Activated naive CD4-positive, alpha-beta T cell treated with anti-CD3 and anti-CD28 coated beads, Interleukin-2, amount 10 ng/mL, durations not matched to agents 7 days and 5 days (primary cell): ENCODE results near the gene UQCR10.
"Not testable (repeated sequence)": the region's sequence is repeated elsewhere in the genome, so short reads cannot be mapped to it uniquely, and the experiment has no call there.

Source experiments
- CTCF ChIA-PET: fragments of 350-600 bp; sonication (Branson Sonifier 250); formaldehyde crosslinking; loops from one replicate; lab custom pipeline; 2021; ENCODE audit warnings: antibody characterized with exemption; lab: Charles Lee
- DNase-seq: peaks from one replicate; pipeline ENCODE4 v3.0.0-alpha.2; 2020
- H3K27ac Mint-ChIP-seq: one replicate; pipeline ENCODE4 v1.8.0; 2021; ENCODE audit warnings: mild to moderate bottlenecking, moderate library complexity, mixed read lengths
- H3K27me3 Mint-ChIP-seq: one replicate; pipeline ENCODE4 v1.8.0; 2021; ENCODE audit warnings: mild to moderate bottlenecking, mixed read lengths
- H3K36me3 Mint-ChIP-seq: one replicate; pipeline ENCODE4 v1.8.0; 2021; ENCODE audit warnings: mixed read lengths
- H3K4me1 Mint-ChIP-seq: one replicate; pipeline ENCODE4 v1.8.0; 2021; ENCODE audit warnings: mixed read lengths
- H3K4me3 Mint-ChIP-seq: one replicate; pipeline ENCODE4 v1.8.0; 2021; ENCODE audit warnings: mild to moderate bottlenecking, moderate library complexity, mixed read lengths
- H3K9me3 Mint-ChIP-seq: one replicate; pipeline ENCODE4 v1.8.0; 2021; ENCODE audit warnings: mixed read lengths

Gene UQCR10

DNA sequence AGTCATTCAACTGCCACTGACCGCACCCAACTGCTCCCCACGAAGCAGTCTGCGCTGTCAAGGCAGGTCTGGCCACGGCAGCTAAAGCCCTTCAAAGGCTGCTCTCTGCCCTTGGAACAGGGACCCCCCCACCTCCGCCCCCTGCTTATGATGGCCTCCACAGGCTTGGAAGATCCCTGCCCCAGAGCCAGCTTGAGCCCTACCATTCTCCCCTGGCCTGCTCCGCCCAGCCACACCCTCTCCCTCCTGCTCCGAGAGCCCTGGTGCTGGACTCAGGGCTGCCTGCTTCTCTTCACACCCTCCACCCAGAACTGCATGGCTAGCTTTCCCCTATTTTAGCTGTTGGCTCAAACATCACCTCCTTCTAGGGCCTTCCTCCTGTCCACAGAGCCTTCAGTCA is 19.3 kb upstream of the UQCR10 start:
- Mint-ChIP-seq H3K27ac (no peak overlapping the region), H3K36me3 (peaks cover 9% of the 10 kb centered on the region)

DNA sequence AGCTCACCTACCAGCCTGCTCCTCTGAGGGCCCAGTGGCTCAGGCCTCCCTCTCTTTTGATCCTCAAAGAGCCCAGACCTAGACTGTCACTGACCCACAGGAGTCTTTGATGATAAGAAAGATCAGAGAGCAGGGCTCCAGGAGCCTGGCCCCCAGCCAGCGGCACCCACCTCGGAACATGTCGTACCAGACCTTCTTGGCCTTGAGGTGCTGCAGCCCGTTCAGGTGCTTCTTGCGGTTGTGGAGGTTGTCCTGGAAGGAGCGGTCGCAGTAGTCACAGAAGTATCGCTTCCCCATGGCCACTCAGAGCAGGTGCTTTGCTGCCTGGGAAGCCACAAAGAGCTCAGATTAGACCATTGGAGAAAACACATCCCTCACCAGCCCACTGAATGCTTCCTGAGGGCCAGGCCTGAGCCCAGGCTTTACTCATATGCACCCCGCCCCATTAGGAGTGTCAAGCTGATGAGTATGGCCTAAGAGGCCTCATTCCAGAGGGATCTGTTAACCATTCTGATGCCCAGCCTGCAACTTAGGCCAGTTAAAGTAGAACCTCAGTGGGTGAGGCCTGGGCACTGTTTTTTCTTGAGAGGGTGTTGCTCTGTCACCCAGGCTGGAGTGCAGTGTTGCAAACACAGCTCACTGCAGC is 18.8 kb upstream of the UQCR10 start:
- H3K9me3 Mint-ChIP-seq = no peaks in the 10 kb centered on the region
- peak overlapping the region; percentile 19 for H3K27ac Mint-ChIP-seq
- no peaks in the 10 kb centered on the region for H3K27me3 Mint-ChIP-seq
- peaks cover 9% of the 10 kb centered on the region for H3K36me3 Mint-ChIP-seq
- peaks cover 21% of the 10 kb centered on the region for H3K4me1 Mint-ChIP-seq
- no peak for DNase-seq
- H3K4me3 Mint-ChIP-seq = no peak overlapping the region
- CTCF ChIA-PET = no interaction called here

More for the DNA sequence above, 19.3 kb upstream of the UQCR10 start:
- Mint-ChIP-seq H3K9me3 (no peaks in the 10 kb centered on the region), H3K4me1 (peaks cover 21% of the 10 kb centered on the region), H3K4me3 (no peak overlapping the region), H3K27me3 (no peaks in the 10 kb centered on the region)
- CTCF ChIA-PET = no interaction called here
- no peak for DNase-seq

DNA sequence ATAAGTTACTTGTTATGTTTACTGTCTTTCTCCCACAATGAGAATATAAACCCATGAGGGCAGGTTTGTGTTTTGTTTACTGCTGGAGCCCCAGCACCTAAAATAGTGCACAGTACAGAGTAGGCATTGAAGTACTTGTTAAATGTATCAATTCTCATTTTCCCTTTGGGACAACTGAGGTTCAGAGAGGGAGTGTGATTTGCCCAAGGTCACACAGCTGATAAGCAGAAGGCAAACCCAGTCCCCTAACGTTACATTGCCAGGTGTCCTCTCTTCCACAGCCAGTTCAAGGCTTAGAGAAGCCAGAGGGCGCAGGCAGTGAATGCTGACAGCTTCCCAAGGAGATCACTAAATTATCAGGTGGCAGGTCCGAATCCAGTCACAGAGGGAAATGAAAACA is 17.1 kb upstream of the UQCR10 start:
- H3K9me3 Mint-ChIP-seq = no peaks in the 10 kb centered on the region
- H3K4me3 Mint-ChIP-seq = no peak overlapping the region
- H3K4me1 Mint-ChIP-seq = peaks cover 21% of the 10 kb centered on the region
- H3K36me3 Mint-ChIP-seq = peaks cover 9% of the 10 kb centered on the region
- no peak for DNase-seq
- H3K27me3 Mint-ChIP-seq = no peaks in the 10 kb centered on the region
- H3K27ac Mint-ChIP-seq = no peak overlapping the region
- CTCF ChIA-PET = no interaction called here

DNA sequence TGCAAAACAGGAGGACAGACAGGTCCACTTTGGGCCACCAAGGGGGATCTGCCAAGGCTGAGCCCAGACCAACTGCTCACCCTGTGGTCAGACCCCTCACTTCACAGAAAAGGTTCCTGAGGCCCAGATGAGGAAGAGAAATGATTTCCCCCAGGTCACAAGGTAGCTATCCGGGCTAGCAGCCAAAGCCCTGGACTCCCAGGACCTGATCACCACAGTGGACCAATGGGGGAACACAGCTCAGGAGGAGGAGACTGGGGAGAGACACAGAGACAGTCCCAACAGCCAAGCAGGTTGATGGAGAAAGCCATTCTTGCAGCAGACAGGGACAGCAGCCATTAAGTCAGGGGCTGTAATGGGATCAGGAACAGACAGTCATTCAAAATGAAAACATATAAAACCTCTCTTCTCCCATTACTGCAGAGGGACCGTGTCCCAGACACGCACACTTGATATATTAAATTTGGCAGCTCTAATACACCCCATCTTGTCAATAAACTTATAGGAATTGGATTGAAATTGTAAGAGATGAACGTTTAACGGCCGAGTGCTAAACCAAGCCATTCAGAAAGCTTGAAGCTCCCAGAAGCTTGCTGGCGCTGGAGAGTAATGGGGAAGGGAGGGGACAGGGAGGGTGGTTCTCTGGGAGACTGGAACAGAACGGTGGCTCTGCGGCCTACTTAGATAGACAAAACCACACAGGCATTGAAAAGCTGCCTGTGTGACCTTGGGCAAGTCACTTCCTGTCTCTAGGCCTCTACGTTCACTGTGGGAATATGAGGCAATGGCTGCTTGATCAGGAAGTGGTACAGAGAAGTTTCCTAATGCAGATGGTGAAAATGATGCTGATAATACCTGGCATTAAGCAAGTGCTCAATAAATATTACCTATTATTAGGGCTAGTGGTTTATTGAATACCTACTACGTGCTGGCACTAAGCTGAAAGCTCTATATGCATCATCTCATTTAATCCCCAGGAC is 16.3 kb upstream of the UQCR10 start:
- CTCF ChIA-PET = interaction anchor here (1.2 kb wide), 1 partner anchor 11 kb away, joined by 3 read pairs; no protein-coding TSS in a partner anchor
- peak overlapping the region; percentile 88 for H3K27ac Mint-ChIP-seq
- H3K36me3 Mint-ChIP-seq = peaks cover 7% of the 10 kb centered on the region
- no peak overlapping the region for H3K4me3 Mint-ChIP-seq
- no peaks in the 10 kb centered on the region for H3K27me3 Mint-ChIP-seq
- H3K9me3 Mint-ChIP-seq = no peaks in the 10 kb centered on the region
- DNase-seq = peak; percentile 32
- H3K4me1 Mint-ChIP-seq = peaks cover 21% of the 10 kb centered on the region

DNA sequence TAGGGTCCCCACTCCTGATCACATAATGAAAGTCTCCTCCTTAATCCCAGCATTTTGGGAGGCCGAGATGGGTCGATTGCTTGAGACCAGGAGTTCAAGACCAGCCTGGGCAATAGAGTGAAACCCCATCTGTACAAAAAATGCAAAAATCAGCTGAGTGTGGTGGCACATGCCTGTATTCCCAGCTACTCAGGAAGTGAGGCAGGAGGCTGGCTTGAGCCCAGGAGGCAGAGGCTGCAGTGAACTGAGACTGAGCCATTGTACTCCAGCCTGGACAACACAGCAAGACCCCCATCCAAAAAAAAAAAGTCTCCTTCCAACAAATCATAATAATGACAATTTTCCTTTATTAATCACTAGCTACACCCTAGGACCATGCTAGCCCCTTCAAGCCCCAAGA is 15.5 kb upstream of the UQCR10 start:
- no peaks in the 10 kb centered on the region for H3K9me3 Mint-ChIP-seq
- peak overlapping the region; percentile 88 for H3K27ac Mint-ChIP-seq
- no peaks in the 10 kb centered on the region for H3K27me3 Mint-ChIP-seq
- DNase-seq = no peak
- H3K4me1 Mint-ChIP-seq = peaks cover 21% of the 10 kb centered on the region
- CTCF ChIA-PET = interaction anchor here (1.2 kb wide), 1 partner anchor 10 kb away, joined by 3 read pairs; no protein-coding TSS in a partner anchor
- H3K4me3 Mint-ChIP-seq = no peak overlapping the region
- peaks cover 7% of the 10 kb centered on the region for H3K36me3 Mint-ChIP-seq

DNA sequence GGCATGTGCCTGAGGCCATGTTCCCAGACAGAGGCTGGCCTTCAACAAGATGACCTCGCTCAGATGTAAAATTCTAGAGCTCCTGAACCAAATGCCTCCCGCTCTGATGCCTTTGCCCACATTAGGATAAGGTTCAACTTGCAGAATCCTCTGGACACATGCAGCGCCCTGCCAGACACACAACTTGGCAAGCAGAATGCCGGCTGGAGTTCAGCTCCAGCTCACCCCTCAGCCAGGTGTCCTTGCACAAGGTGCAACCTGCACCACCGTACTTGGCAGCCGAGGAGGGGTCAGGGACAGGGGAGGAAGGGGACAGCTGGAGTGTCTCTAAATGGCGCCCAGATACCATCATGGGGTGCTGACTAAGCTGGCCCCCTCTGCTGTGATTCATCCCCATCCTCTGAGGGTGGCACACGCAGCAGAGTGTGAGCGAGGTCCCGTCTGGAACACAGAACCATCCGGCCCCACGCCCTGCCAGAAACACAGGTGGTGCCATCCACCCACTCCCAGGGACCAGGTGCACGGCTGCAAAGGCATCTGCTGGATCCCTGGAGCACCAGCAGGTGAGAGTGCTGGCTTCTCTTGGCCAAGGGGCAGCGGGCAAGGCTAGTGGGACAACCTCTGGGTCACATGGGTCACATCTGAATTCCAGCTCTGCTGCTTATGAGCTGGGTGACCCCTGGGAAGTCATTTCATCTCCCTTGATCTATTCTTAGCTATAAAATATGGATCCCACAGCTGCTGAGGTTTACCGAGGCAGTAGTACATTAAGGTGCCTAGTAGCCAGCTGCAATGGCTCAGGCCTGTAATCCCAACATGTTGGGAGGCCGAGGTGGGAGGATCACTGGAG is 13.1 kb upstream of the UQCR10 start:
- Mint-ChIP-seq H3K4me3 (no peak overlapping the region), H3K27ac (no peak overlapping the region), H3K4me1 (peaks cover 21% of the 10 kb centered on the region), H3K27me3 (no peaks in the 10 kb centered on the region), H3K9me3 (no peaks in the 10 kb centered on the region), H3K36me3 (peaks cover 3% of the 10 kb centered on the region)
- CTCF ChIA-PET = interaction anchor here (1.2 kb wide), 1 partner anchor 13 kb away, joined by 3 read pairs; the partner anchor contains the start of genes UQCR10 and ZMAT5
- DNase-seq = no peak

DNA sequence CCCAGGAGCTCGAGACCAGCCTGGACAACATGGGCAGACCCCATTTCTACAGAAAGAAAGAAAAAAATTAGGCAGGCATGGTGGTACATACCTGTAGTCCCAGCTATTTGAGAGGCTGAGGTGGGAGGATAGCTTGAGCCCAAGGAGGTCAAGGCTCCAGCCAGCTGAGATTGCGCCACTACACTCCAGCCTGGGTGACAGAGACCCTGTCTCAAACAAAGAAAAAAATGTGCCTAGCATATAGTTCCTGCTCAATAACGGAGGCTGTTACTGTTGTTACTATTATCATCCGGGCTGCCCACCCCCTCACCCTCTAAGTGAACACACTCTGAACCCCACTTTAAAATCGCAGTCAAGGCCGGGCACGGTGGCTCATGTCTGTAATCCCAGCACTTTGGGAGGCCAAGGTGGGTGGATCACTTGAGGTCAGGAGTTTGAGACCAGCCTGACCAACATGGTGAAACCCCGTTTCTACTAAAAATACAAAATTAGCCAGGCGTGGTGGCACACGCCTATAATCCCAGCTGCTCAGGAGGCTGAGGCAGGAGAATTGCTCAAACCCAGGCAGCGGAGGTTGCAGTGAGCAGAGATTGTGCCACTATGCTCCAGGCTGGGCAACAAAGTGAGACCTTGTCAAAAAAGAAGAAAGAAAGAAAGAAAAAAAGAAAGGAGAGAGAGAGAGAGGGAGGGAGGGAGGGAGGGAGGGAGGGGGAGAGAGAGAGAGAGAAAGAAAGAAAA is 12.3 kb upstream of the UQCR10 start:
- peaks cover 20% of the 10 kb centered on the region for H3K4me1 Mint-ChIP-seq
- CTCF ChIA-PET = interaction anchor here (1.2 kb wide), 1 partner anchor 12 kb away, joined by 3 read pairs; the partner anchor contains the start of genes UQCR10 and ZMAT5
- not testable (repeated sequence) for H3K27ac Mint-ChIP-seq, H3K27me3 Mint-ChIP-seq, H3K36me3 Mint-ChIP-seq, H3K4me3 Mint-ChIP-seq, H3K9me3 Mint-ChIP-seq, DNase-seq

DNA sequence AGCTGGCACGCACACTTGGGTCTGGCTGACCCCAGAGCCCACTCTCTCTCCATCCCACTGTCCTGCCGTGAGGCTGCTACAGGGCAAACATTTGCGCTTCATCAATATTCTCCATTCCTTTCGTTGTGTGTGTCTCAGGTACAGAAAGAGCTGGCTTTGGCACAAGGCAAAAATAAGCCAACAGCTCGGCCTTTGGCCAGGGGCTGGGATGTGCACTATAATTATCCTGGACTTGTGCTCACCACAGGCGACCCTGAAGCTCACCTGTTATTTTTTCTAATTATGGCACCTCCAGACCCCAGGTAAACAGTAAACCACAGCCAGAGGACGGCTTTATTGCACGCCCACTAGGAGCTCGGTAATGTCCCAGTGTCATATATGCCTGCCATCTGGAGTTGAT is 11.3 kb upstream of the UQCR10 start:
- Mint-ChIP-seq H3K27ac (no peak overlapping the region), H3K27me3 (no peaks in the 10 kb centered on the region), H3K4me3 (no peak overlapping the region), H3K4me1 (peaks cover 10% of the 10 kb centered on the region), H3K36me3 (peaks cover 2% of the 10 kb centered on the region), H3K9me3 (no peaks in the 10 kb centered on the region)
- no peak for DNase-seq
- CTCF ChIA-PET = no interaction called here

DNA sequence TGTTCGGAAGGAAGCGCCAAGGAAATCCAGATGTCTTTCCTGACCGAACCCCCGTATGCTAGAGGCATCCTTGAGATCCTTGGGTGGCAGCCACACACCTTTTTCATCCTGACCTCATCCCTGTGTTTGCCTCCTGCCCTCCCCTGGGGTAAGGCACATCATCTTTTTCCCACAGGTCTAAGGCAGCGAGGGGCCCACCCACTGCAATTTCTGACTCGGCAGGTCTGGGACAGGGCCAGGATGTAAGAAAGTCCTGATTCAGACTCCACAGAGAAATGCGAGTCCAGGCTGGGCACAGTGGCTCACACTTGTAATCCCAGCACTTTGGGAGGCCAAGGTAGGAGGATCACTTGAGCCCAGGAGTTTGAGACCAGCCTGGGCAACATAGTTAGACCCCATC is 10.8 kb upstream of the UQCR10 start:
- H3K9me3 Mint-ChIP-seq = no peaks in the 10 kb centered on the region

DNA sequence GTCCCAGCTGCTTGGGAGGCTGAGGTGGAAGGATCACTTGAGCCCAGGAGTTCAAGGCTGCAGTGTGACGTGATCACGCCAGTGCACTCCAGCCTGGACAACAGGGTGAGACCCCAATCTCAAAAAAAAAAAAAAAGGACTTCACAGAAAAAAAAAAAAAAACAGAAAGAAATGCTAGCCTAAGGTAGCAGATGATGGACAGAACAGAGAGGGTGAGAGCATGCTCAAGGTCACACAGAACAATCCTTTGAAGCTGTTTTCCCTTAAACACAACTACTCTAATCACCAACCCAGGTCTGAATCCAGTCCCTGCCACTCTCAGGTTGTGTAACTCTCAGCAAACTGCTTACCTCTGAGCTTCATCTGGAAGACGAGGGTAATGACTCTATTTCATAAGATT is 10.1 kb upstream of the UQCR10 start:
- no peaks in the 10 kb centered on the region for H3K9me3 Mint-ChIP-seq
- DNase-seq = no peak
- CTCF ChIA-PET = no interaction called here
- no peaks in the 10 kb centered on the region for H3K36me3 Mint-ChIP-seq
- no peaks in the 10 kb centered on the region for H3K27me3 Mint-ChIP-seq
- no peak overlapping the region for H3K27ac Mint-ChIP-seq
- H3K4me1 Mint-ChIP-seq = peaks cover 3% of the 10 kb centered on the region
- H3K4me3 Mint-ChIP-seq = no peak overlapping the region

More for the DNA sequence above, 10.8 kb upstream of the UQCR10 start:
- Mint-ChIP-seq H3K27ac (no peak overlapping the region), H3K4me3 (no peak overlapping the region), H3K4me1 (peaks cover 6% of the 10 kb centered on the region), H3K27me3 (no peaks in the 10 kb centered on the region), H3K36me3 (no peaks in the 10 kb centered on the region)
- CTCF ChIA-PET = no interaction called here
- DNase-seq = no peak

DNA sequence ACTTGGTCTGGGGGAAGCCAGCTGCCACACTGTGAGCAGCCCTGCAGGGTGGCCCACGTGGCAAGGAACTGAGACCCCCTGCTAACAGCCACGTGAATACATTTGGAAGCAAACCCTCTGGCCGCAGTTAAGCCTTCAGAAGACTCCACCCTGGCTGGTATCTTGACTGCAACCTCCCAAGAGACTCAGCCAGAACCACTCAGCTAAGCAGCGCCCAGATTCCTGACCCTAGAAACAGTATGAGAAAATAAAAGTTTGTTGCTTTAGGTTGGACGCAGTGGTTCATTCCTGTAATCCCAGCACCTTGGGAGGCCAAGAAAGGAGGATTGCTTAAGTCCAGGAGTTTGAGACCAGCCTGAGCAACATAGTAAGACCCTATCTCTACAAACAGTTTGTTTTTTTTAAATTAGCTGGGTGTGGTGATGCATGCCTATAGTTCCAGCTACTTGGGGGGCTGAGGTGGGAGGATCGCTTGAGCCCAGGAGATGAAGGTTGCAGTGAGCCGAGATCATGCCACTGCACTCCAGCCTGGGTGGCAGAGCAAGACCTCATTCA is 9.0 kb upstream of the UQCR10 start:
- CTCF ChIA-PET = no interaction called here
- H3K4me1 Mint-ChIP-seq = no peaks in the 10 kb centered on the region
- DNase-seq = no peak

DNA sequence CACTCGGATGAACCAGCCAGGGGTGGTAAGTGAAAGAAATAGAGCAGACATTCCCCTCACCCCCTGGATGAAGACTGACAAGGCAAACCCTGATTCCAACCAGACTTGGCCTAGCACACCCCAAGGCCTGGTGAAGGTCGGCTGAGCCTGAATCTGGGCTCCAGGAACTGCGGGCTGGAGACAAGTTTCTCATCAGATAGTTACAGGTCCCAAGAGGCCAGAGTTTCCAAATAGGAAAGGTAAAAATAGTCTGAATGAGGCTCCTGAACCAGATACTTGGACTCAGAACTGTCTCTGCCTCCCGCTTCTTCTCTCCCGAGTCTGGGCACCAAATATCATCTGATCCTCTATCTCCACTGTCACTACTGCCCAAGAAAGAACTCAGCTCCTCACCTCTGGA is 8.2 kb upstream of the UQCR10 start:
- CTCF ChIA-PET = no interaction called here
- Mint-ChIP-seq H3K27me3 (no peaks in the 10 kb centered on the region), H3K36me3 (no peaks in the 10 kb centered on the region), H3K4me1 (no peaks in the 10 kb centered on the region), H3K9me3 (no peaks in the 10 kb centered on the region), H3K4me3 (no peak overlapping the region), H3K27ac (no peak overlapping the region)
- DNase-seq = no peak

More for the DNA sequence above, 9.0 kb upstream of the UQCR10 start:
- Mint-ChIP-seq H3K36me3 (no peaks in the 10 kb centered on the region), H3K9me3 (no peaks in the 10 kb centered on the region), H3K27me3 (no peaks in the 10 kb centered on the region), H3K4me3 (no peak overlapping the region), H3K27ac (no peak overlapping the region)

DNA sequence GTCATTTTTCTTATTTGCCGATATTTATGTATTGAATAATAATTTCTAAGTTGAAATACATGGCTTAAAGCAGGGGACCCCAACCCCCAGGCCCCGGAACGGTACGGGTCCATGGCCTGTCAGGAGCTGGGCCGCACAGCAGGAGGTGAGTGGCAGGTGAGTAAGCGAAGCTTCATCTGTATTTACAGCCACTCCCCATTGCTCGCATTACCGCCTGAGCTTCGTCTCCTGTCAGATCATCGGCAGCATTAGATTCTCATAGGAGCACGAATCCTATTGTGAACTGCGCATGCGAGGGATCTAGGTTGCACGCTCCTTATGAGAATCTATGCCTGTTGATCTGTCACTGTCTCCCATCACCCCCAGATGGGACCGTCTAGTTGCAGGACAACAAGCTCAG is 4.9 kb upstream of the UQCR10 start:
- Mint-ChIP-seq H3K4me1 (peaks cover 22% of the 10 kb centered on the region), H3K9me3 (no peaks in the 10 kb centered on the region), H3K36me3 (peaks cover 1% of the 10 kb centered on the region), H3K27me3 (no peaks in the 10 kb centered on the region), H3K4me3 (no peak overlapping the region), H3K27ac (no peak overlapping the region)
- CTCF ChIA-PET = interaction anchor here (1.6 kb wide), 1 partner anchor 11 kb away, joined by 3 read pairs; no protein-coding TSS in a partner anchor
- DNase-seq = no peak
